Calu3 (cell line): ENCODE data around the gene CEMIP. TPM values are rescaled to one million over a fixed set of nuclear protein-coding genes. Genes with fewer than 3 reads are reported as not detected.

Experiments
- BruUV-seq: library from RNA; stranded (reverse); fragments of 400-500 nt; replicated peaks from 2 replicates; lab custom pipeline; 2021; lab: Mats Ljungman, UMichigan
- CTCF ChIA-PET: fragments of 300-600 bp; sonication (Branson Sonifier 250); formaldehyde crosslinking; loops from one replicate; lab custom pipeline; 2022; ENCODE audit warnings: antibody characterized with exemption; lab: Charles Lee
- DNase-seq: peaks from one replicate; pipeline ENCODE4 v3.0.0; 2022
- H3K27ac Mint-ChIP-seq: one replicate; pipeline ENCODE4 v1.8.0; 2022; ENCODE audit warnings: mixed read lengths; ENCODE audit not compliant: unreplicated experiment
- H3K27me3 Mint-ChIP-seq: one replicate; pipeline ENCODE4 v1.8.0; 2022; ENCODE audit warnings: mixed read lengths; ENCODE audit not compliant: unreplicated experiment
- H3K36me3 Mint-ChIP-seq: one replicate; pipeline ENCODE4 v1.8.0; 2022; ENCODE audit warnings: mild to moderate bottlenecking, moderate library complexity, mixed read lengths; ENCODE audit not compliant: insufficient read depth, unreplicated experiment
- H3K4me1 Mint-ChIP-seq: one replicate; pipeline ENCODE4 v1.8.0; 2022; ENCODE audit warnings: mild to moderate bottlenecking, low read depth, mixed read lengths; ENCODE audit not compliant: unreplicated experiment
- H3K4me3 Mint-ChIP-seq: one replicate; pipeline ENCODE4 v1.8.0; 2022; ENCODE audit warnings: mild to moderate bottlenecking, low read depth, moderate library complexity, mixed read lengths; ENCODE audit not compliant: unreplicated experiment
- H3K9me3 Mint-ChIP-seq: one replicate; pipeline ENCODE4 v1.8.0; 2022; ENCODE audit warnings: low read depth, mixed read lengths; ENCODE audit not compliant: unreplicated experiment
- intact Hi-C: fragments of 100-400 bp; cut with micrococcal nuclease; formaldehyde crosslinking; loops from one replicate; pipeline ENCODE4 v1.10.0; 2022; ENCODE audit not compliant: unreplicated experiment
- total RNA-seq: library from RNA; stranded (reverse); gene quantifications from 2 replicates; pipeline ENCODE4 v1.2.3, GENCODE V29; 2022
- TF ChIP-seq, protein P1 (sequence below): fragments of 200-600 bp; IDR thresholded peaks from one replicate; pipeline ENCODE4 v1.8.0; 2022; ENCODE audit warnings: antibody characterized with exemption; ENCODE audit not compliant: unreplicated experiment

CEMIP gene
- total RNA-seq, 1 experiment from 2014 or later: 1.8 TPM

DNA sequence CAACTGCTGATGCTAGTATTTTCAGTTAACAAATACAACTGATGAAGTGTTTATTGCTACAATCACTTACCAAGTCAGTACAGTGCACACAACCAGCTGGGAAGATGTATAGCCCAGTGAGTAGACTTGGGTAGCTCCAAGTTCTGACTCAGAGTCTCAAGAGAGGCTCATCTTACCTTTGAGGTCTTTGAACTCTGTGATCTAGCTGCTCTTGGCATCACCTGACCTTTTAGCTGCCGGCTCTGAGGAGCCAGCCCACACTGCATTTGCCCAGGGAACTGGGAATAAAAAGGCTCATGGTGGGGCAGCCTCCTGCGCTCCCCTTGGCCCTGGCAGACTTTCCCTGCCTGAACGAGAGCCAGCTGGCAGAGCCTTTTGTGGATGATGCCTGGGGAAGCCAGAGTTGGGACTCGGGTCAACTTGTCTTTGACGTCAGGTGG is 82.6 kb downstream of the CEMIP start:
- H3K36me3 Mint-ChIP-seq: no peaks in the 10 kb centered on the region
- H3K9me3 Mint-ChIP-seq: no peaks in the 10 kb centered on the region
- H3K4me3 Mint-ChIP-seq: no peak overlapping the region
- no peak for DNase-seq
- H3K27me3 Mint-ChIP-seq: peaks cover 27% of the 10 kb centered on the region
- TF ChIP-seq, protein P1, sequence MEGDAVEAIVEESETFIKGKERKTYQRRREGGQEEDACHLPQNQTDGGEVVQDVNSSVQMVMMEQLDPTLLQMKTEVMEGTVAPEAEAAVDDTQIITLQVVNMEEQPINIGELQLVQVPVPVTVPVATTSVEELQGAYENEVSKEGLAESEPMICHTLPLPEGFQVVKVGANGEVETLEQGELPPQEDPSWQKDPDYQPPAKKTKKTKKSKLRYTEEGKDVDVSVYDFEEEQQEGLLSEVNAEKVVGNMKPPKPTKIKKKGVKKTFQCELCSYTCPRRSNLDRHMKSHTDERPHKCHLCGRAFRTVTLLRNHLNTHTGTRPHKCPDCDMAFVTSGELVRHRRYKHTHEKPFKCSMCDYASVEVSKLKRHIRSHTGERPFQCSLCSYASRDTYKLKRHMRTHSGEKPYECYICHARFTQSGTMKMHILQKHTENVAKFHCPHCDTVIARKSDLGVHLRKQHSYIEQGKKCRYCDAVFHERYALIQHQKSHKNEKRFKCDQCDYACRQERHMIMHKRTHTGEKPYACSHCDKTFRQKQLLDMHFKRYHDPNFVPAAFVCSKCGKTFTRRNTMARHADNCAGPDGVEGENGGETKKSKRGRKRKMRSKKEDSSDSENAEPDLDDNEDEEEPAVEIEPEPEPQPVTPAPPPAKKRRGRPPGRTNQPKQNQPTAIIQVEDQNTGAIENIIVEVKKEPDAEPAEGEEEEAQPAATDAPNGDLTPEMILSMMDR: no peak
- intact Hi-C loops: no loop called here
- CTCF ChIA-PET: no interaction called here
- peaks cover 13% of the 10 kb centered on the region for H3K4me1 Mint-ChIP-seq
- no peak overlapping the region for H3K27ac Mint-ChIP-seq
- BruUV-seq: no TSS peak

DNA sequence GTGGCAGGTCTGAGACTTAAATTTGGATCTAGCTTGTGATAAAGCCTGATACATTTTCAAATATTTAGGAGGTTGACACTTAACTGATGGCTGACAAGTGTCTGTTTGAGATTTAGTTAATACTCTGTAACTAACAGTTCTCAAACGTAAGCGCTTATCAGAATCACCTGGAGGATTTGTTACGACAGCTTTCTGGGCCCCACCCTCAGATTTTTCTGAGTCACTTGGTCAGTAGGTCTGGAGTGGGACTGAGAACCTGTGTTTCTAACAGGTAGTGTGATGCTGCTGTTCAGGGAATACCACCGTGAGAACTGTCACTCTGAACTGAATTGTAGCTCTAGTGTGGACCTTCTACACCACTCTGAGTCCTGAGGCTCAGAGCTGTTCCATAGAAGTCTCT is 85.5 kb downstream of the CEMIP start:
- no peak for DNase-seq
- intact Hi-C loops: no loop called here
- Mint-ChIP-seq H3K9me3 (no peaks in the 10 kb centered on the region), H3K36me3 (no peaks in the 10 kb centered on the region), H3K27me3 (peaks cover 27% of the 10 kb centered on the region), H3K27ac (no peak overlapping the region), H3K4me1 (no peaks in the 10 kb centered on the region), H3K4me3 (no peak overlapping the region)
- no TSS peak for BruUV-seq
- CTCF ChIA-PET: interaction anchor here (0.7 kb wide), 1 partner anchor 97 kb away, joined by 3 read pairs; no protein-coding TSS in a partner anchor
- TF ChIP-seq, protein P1: no peak

DNA sequence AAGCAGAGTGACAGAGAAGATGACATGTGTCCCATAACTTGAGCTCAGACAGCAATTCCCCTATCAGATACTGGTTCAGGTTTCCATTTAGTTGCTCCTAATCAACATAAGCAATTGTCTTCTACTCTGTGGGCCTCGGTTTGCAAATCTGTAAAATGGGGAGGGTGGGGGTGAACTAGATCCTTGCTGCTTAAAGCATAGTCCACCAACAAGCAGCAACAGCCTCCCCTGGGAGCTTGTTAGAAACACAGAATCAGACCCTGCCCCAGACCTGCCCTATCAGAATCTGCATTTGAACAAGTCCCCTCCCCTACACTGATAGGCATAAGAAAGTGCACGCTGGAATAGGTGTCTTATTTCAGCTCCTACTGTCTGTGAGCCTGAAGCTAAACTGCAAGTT is 87.8 kb downstream of the CEMIP start:
- no TSS peak for BruUV-seq
- CTCF ChIA-PET: interaction anchor here (0.6 kb wide), 1 partner anchor 420 kb away, joined by 3 read pairs; no protein-coding TSS in a partner anchor
- TF ChIP-seq, protein P1: no peak
- Mint-ChIP-seq H3K4me3 (no peak overlapping the region), H3K4me1 (no peaks in the 10 kb centered on the region), H3K9me3 (no peaks in the 10 kb centered on the region), H3K27me3 (peaks cover 9% of the 10 kb centered on the region), H3K27ac (no peak overlapping the region), H3K36me3 (no peaks in the 10 kb centered on the region)
- intact Hi-C loops: no loop called here
- no peak for DNase-seq

GRCh38 chr15:80870366-80870765 is 91.2 kb downstream of the CEMIP start:
- CTCF ChIA-PET: interaction anchor here (1.3 kb wide), 1 partner anchor 8 kb away, joined by 3 read pairs; no protein-coding TSS in a partner anchor
- no peak overlapping the region for H3K4me3 Mint-ChIP-seq
- intact Hi-C loops: no loop called here
- H3K27ac Mint-ChIP-seq: no peak overlapping the region
- H3K27me3 Mint-ChIP-seq: no peaks in the 10 kb centered on the region
- BruUV-seq: no TSS peak
- no peaks in the 10 kb centered on the region for H3K9me3 Mint-ChIP-seq
- H3K36me3 Mint-ChIP-seq: no peaks in the 10 kb centered on the region
- TF ChIP-seq, protein P1: no peak
- no peaks in the 10 kb centered on the region for H3K4me1 Mint-ChIP-seq
- no peak for DNase-seq
